Mammary epithelial cell (primary cell): ENCODE data around the gene THOC6.

Source experiments
- EZH2 ChIP-seq: IDR thresholded peaks from 2 replicates; pipeline ENCODE4 v1.6.1; 2012; ENCODE audit warnings: low read length, inconsistent platforms, borderline replicate concordance
- TF ChIP-seq, protein P1 (sequence below), 2 donors: IDR thresholded peaks in 1 of 2; conservative IDR thresholded peaks in 1 of 2; 2 replicates each; pipeline ENCODE4 v1.5.1; 2011 to 2012; ENCODE audit warnings: inconsistent platforms in 2 of 2, low read length in 2 of 2, mild to moderate bottlenecking in 2 of 2, control low read depth in 1 of 2, low read depth in 1 of 2; ENCODE audit not compliant: insufficient read depth in 1 of 2; ENCODE audit errors: extremely low read depth in 1 of 2

DNA sequence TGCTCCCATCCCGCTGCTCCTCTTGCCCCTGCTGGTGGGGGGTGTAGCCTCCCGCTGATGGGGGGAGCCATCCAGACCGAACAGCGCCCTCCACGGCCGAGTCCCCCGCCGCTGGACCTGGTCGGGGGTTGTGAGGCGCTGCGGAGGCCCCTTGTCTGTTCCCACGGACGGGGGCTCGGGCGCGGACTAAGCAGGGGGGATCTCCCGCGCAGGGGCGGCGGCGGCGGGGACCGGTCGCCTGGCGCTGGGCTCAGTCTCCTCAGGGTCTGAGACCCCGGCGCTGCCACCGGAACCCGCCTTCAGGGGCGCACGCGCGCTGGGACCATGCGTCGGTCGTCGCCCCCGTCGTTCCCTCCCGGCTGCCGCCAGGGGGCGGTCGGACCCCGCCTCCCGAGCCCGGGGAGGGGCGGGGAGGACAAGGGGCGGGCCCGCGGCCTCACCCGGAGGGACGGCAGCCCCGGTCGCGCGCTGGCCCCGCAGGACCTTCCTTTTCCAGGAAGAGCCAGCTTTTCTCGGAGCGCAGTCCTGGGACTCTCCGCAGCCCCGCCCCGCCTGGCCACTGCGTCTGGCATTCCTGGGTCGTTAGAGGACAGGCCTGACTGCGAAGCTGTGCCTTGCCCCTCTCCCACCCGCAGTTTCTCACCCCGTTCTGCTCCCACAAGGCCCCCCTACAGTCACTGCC, 35.3 kb downstream of the THOC6 start:
- TF ChIP-seq, protein P1, sequence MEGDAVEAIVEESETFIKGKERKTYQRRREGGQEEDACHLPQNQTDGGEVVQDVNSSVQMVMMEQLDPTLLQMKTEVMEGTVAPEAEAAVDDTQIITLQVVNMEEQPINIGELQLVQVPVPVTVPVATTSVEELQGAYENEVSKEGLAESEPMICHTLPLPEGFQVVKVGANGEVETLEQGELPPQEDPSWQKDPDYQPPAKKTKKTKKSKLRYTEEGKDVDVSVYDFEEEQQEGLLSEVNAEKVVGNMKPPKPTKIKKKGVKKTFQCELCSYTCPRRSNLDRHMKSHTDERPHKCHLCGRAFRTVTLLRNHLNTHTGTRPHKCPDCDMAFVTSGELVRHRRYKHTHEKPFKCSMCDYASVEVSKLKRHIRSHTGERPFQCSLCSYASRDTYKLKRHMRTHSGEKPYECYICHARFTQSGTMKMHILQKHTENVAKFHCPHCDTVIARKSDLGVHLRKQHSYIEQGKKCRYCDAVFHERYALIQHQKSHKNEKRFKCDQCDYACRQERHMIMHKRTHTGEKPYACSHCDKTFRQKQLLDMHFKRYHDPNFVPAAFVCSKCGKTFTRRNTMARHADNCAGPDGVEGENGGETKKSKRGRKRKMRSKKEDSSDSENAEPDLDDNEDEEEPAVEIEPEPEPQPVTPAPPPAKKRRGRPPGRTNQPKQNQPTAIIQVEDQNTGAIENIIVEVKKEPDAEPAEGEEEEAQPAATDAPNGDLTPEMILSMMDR (conservative IDR thresholded peaks at IDR 0.05 in 1 of 2, IDR thresholded peaks at IDR 0.05 in 1 of 2; ENCODE audit: extremely low read depth in 1 of 2, insufficient read depth in 1 of 2, low read depth in 1 of 2, low read length in 2 of 2), result peak; percentile 48 to 71
- no peak for TF ChIP-seq EZH2
